H1 (cell line): ENCODE data around the gene SECTM1. TPM values are rescaled to one million over a fixed set of nuclear protein-coding genes. Genes with fewer than 3 reads are reported as not detected.

Experiments
- BCL11A ChIP-seq, 2 experiments: IDR thresholded peaks; one replicate each; pipeline ENCODE4 v1.6.1; 2011; ENCODE audit warnings: low read depth in 2 of 2, low read length in 2 of 2, mild to moderate bottlenecking in 2 of 2
- CBX8 ChIP-seq: fragments of 300-800, 300-1000 bp; sonication (generic); IDR thresholded peaks from 2 replicates; pipeline ENCODE4 v1.7.1; 2016; ENCODE audit warnings: low read depth, low read length, borderline replicate concordance
- CHD7 ChIP-seq: fragments of 300-600 bp; sonication (generic); IDR thresholded peaks from 2 replicates; pipeline ENCODE4 v1.7.1; 2012; ENCODE audit warnings: low read length, moderate library complexity, mild to moderate bottlenecking, inconsistent platforms; ENCODE audit not compliant: insufficient replicate concordance
- GTF2F1 ChIP-seq: IDR thresholded peaks from 2 replicates; pipeline ENCODE4 v1.6.1; 2012; ENCODE audit warnings: low read depth, low read length, improper control_type of control experiment, borderline replicate concordance
- HDAC6 ChIP-seq: IDR thresholded peaks from one replicate; pipeline ENCODE4 v1.7.1; 2012; ENCODE audit warnings: low read depth, mild to moderate bottlenecking, inconsistent platforms, low read length, moderate library complexity
- KDM4A ChIP-seq: IDR thresholded peaks from one replicate; pipeline ENCODE4 v1.7.1; 2012; ENCODE audit warnings: low read depth, mild to moderate bottlenecking, moderate library complexity, low read length, inconsistent platforms; ENCODE audit not compliant: severe bottlenecking
- NANOG ChIP-seq: IDR thresholded peaks from 2 replicates; pipeline ENCODE4 v1.6.1; 2011; ENCODE audit warnings: low read length, low read depth, mild to moderate bottlenecking, inconsistent platforms; ENCODE audit not compliant: insufficient read depth, poor library complexity, severe bottlenecking
- RFX5 ChIP-seq: IDR thresholded peaks from 2 replicates; pipeline ENCODE4 v1.6.1; 2011; ENCODE audit warnings: low read depth, low read length, improper control_type of control experiment, borderline replicate concordance
- RNF2 ChIP-seq: fragments of 200-900, 300-1000 bp; sonication (generic); IDR thresholded peaks from 2 replicates; pipeline ENCODE4 v1.7.1; 2016; ENCODE audit warnings: borderline replicate concordance, low read depth, mild to moderate bottlenecking, antibody characterized with exemption, low read length; ENCODE audit not compliant: poor library complexity, severe bottlenecking; ENCODE audit errors: missing control alignments
- SIX5 ChIP-seq: IDR thresholded peaks from 2 replicates; pipeline ENCODE4 v1.6.1; 2011; ENCODE audit warnings: mild to moderate bottlenecking, low read depth, low read length
- polyA plus RNA-seq, 7 experiments: library from polyadenylated mRNA; depleted of rRNA in 3 of 7; stranded (reverse) in 5 of 7; unstranded in 2 of 7; fragments of >200 nt in 5 of 7; fragments of 200-250 nt in 2 of 7; gene quantifications; 1 replicate in 5 of 7; 2 replicates in 1 of 7; 4 replicates in 1 of 7; pipeline versions ENCODE4 v1.2.1 to v1.2.3, GENCODE V29; 2011 to 2013; ENCODE audit warnings: missing spikeins in 2 of 7, mixed read lengths in 2 of 7
- total RNA-seq: library from RNA; stranded (reverse); fragmentation: NEBNext Ultra II Directional; extraction: Animal tissue kit (Norgen Biotek cat#: 25700); gene quantifications from 2 replicates; pipeline ENCODE4 v1.2.1, GENCODE V29; 2021

SECTM1 gene
- total and polyA plus RNA-seq, 2 of the 8 experiments (the other 6 are each of a cell fraction or from before 2014, with no cell fraction given) = 0.20 to 0.65 TPM

GRCh38 chr17:82295472-82295814 lies 38.1 kb downstream of the SECTM1 start (continued):
- no peak for TF ChIP-seq CHD7
- no peak for TF ChIP-seq SIX5
- no peak for TF ChIP-seq RFX5
- no peak for TF ChIP-seq KDM4A
- no peak for TF ChIP-seq NANOG
- no peak for TF ChIP-seq GTF2F1
- TF ChIP-seq RNF2 = no peak
- no peak for TF ChIP-seq HDAC6
- TF ChIP-seq BCL11A (IDR thresholded peaks at IDR 0.05; ENCODE audit: low read depth in 2 of 2, low read length in 2 of 2) = no peak
- no peak for TF ChIP-seq CBX8
